Brain pericyte (primary cell): ENCODE results near the gene KRTAP5-1.

Experiments used
- DNase-seq: peaks from one replicate; pipeline ENCODE4 v3.0.0-alpha.2; 2012; ENCODE audit warnings: low read depth, low spot score

The KRTAP5-1 gene

GRCh38 chr11:1560649-1561251 is 24.3 kb downstream of the KRTAP5-1 start:
- DNase-seq: no peak

GRCh38 chr11:1560002-1560648 is 25.0 kb downstream of the KRTAP5-1 start:
- no peak for DNase-seq

GRCh38 chr11:1559111-1559951 is 25.8 kb downstream of the KRTAP5-1 start:
- DNase-seq: no peak

- DNase-seq: no peak
Measured at GRCh38 chr11:1558775-1559110, 26.3 kb downstream of the KRTAP5-1 start.

- no peak for DNase-seq
Measured at GRCh38 chr11:1557904-1558774, 26.9 kb downstream of the KRTAP5-1 start.

- DNase-seq: no peak
Measured at GRCh38 chr11:1557051-1557884, 27.8 kb downstream of the KRTAP5-1 start.

GRCh38 chr11:1556278-1556902 is 28.7 kb downstream of the KRTAP5-1 start:
- no peak for DNase-seq

- no peak for DNase-seq
Measured at GRCh38 chr11:1555713-1556153, 29.4 kb downstream of the KRTAP5-1 start.

GRCh38 chr11:1554981-1555712 is 29.9 kb downstream of the KRTAP5-1 start:
- no peak for DNase-seq

GRCh38 chr11:1553808-1554594 is 31.1 kb downstream of the KRTAP5-1 start:
- DNase-seq: no peak

GRCh38 chr11:1549338-1550330 is 35.4 kb downstream of the KRTAP5-1 start:
- no peak for DNase-seq

GRCh38 chr11:1548221-1549070 is 36.6 kb downstream of the KRTAP5-1 start:
- no peak for DNase-seq

- no peak for DNase-seq
Measured at GRCh38 chr11:1547467-1548098, 37.5 kb downstream of the KRTAP5-1 start.

GRCh38 chr11:1546536-1547466 is 38.3 kb downstream of the KRTAP5-1 start:
- no peak for DNase-seq

GRCh38 chr11:1546077-1546535 is 39.0 kb downstream of the KRTAP5-1 start:
- no peak for DNase-seq
